D341Med (cell line): Measurements from ENCODE around the gene EGLN1.

Experiments
- DNase-seq: peaks from one replicate; pipeline ENCODE4 v3.0.0; 2012; ENCODE audit warnings: low spot score

EGLN1 gene

GRCh38 chr1:231420959-231421545 is 1.0 kb downstream of the EGLN1 start:
- peak; percentile 76 for DNase-seq

GRCh38 chr1:231420299-231420958 is 1.7 kb downstream of the EGLN1 start:
- no peak for DNase-seq

GRCh38 chr1:231419738-231420298 is 2.3 kb downstream of the EGLN1 start:
- no peak for DNase-seq

- DNase-seq, result no peak
Measured at GRCh38 chr1:231419147-231419546, 2.9 kb downstream of the EGLN1 start.

- no peak for DNase-seq
Measured at GRCh38 chr1:231418741-231419107, 3.4 kb downstream of the EGLN1 start.

- no peak for DNase-seq
Measured at GRCh38 chr1:231418101-231418740, 3.9 kb downstream of the EGLN1 start.

GRCh38 chr1:231417513-231417912 is 4.6 kb downstream of the EGLN1 start:
- no peak for DNase-seq

GRCh38 chr1:231416901-231417300 is 5.2 kb downstream of the EGLN1 start:
- no peak for DNase-seq

- no peak for DNase-seq
Measured at GRCh38 chr1:231415018-231415583, 7.0 kb downstream of the EGLN1 start.

GRCh38 chr1:231414260-231415016 is 7.6 kb downstream of the EGLN1 start:
- DNase-seq, result no peak

- no peak for DNase-seq
Measured at GRCh38 chr1:231413749-231414082, 8.4 kb downstream of the EGLN1 start.

GRCh38 chr1:231411036-231411531 is 11.0 kb downstream of the EGLN1 start:
- no peak for DNase-seq

- DNase-seq, result no peak
Measured at GRCh38 chr1:231410036-231410612, 12.0 kb downstream of the EGLN1 start.

- DNase-seq, result no peak
Measured at GRCh38 chr1:231408528-231409094, 13.5 kb downstream of the EGLN1 start.

GRCh38 chr1:231407547-231408396 is 14.3 kb downstream of the EGLN1 start:
- DNase-seq, result no peak

GRCh38 chr1:231407049-231407448 is 15.0 kb downstream of the EGLN1 start:
- no peak for DNase-seq

- DNase-seq, result no peak
Measured at GRCh38 chr1:231404318-231404717, 17.8 kb downstream of the EGLN1 start.

GRCh38 chr1:231401478-231401877 is 20.6 kb downstream of the EGLN1 start:
- no peak for DNase-seq

- no peak for DNase-seq
Measured at GRCh38 chr1:231397886-231398671, 24.0 kb downstream of the EGLN1 start.

- no peak for DNase-seq
Measured at GRCh38 chr1:231396643-231397042, 25.4 kb downstream of the EGLN1 start.
